Mesenchymal stem cell (in vitro differentiated cells and primary cell): Measurements from ENCODE around the gene RFFL.

Experiments used
- DNase-seq: peaks from one replicate; pipeline ENCODE4 v3.0.0-alpha.2; 2013
- H2AFZ ChIP-seq: one replicate; pipeline ENCODE4 v1.6.1; 2013; ENCODE audit warnings: low read depth, mild to moderate bottlenecking, control low read depth, inconsistent platforms, low read length, moderate library complexity
- H2AK5ac ChIP-seq: 2 replicates; pipeline ENCODE4 v1.6.1; 2013; ENCODE audit warnings: low read length, moderate library complexity, mild to moderate bottlenecking, inconsistent platforms; ENCODE audit not compliant: severe bottlenecking
- H2BK120ac ChIP-seq: one replicate; pipeline ENCODE4 v1.6.1; 2013; ENCODE audit warnings: low read depth, mild to moderate bottlenecking, inconsistent platforms, low read length, moderate library complexity
- H2BK12ac ChIP-seq, 2 experiments: one replicate each; pipeline ENCODE4 v1.6.1; 2013; ENCODE audit warnings: inconsistent platforms in 2 of 2, low read length in 2 of 2, mild to moderate bottlenecking in 2 of 2, moderate library complexity in 2 of 2, control low read depth in 1 of 2
- H2BK15ac ChIP-seq: one replicate; pipeline ENCODE4 v1.6.1; 2013; ENCODE audit warnings: mild to moderate bottlenecking, low read depth, inconsistent platforms; ENCODE audit not compliant: poor library complexity, severe bottlenecking
- H2BK5ac ChIP-seq: 2 replicates; pipeline ENCODE4 v1.6.1; 2013; ENCODE audit warnings: low read depth, mild to moderate bottlenecking, low read length, control low read depth, inconsistent platforms; ENCODE audit not compliant: poor library complexity, severe bottlenecking
- H3K14ac ChIP-seq, 2 experiments: one replicate each; pipeline ENCODE4 v1.6.1; 2013; ENCODE audit warnings: inconsistent platforms in 2 of 2, low read length in 2 of 2, control low read depth in 1 of 2, mild to moderate bottlenecking in 1 of 2, moderate library complexity in 1 of 2
- H3K18ac ChIP-seq, 2 experiments: one replicate each; pipeline ENCODE4 v1.6.1; 2013; ENCODE audit warnings: inconsistent platforms in 2 of 2, low read length in 2 of 2, control low read depth in 1 of 2, low read depth in 1 of 2, mild to moderate bottlenecking in 1 of 2
- H3K23ac ChIP-seq, 2 experiments: one replicate each; pipeline ENCODE4 v1.6.1; 2013; ENCODE audit warnings: inconsistent platforms in 2 of 2, low read length in 2 of 2, mild to moderate bottlenecking in 2 of 2, moderate library complexity in 2 of 2, control low read depth in 1 of 2
- H3K27ac ChIP-seq: 2 replicates; pipeline ENCODE4 v1.5.1; 2013; ENCODE audit warnings: mild to moderate bottlenecking, moderate library complexity, low read length, control low read depth, inconsistent platforms; ENCODE audit not compliant: poor library complexity, severe bottlenecking
- H3K27me3 ChIP-seq, 2 experiments: 2 replicates each; pipeline versions ENCODE4 v1.6.1 to v1.7.0; 2013; ENCODE audit warnings: low read length in 2 of 2, mild to moderate bottlenecking in 2 of 2, moderate library complexity in 2 of 2, control low read depth in 1 of 2, inconsistent platforms in 1 of 2; ENCODE audit not compliant: control insufficient read depth in 1 of 2, insufficient read depth in 1 of 2
- H3K36me3 ChIP-seq, 2 experiments: 2 replicates each; pipeline versions ENCODE4 v1.6.1 to v1.7.0; 2013; ENCODE audit warnings: low read length in 2 of 2, control low read depth in 1 of 2, inconsistent platforms in 1 of 2, low read depth in 1 of 2, mild to moderate bottlenecking in 1 of 2; ENCODE audit not compliant: insufficient read depth in 2 of 2, control insufficient read depth in 1 of 2
- H3K4ac ChIP-seq, 2 experiments: one replicate each; pipeline ENCODE4 v1.6.1; 2013; ENCODE audit warnings: inconsistent platforms in 2 of 2, low read length in 2 of 2, mild to moderate bottlenecking in 2 of 2, moderate library complexity in 2 of 2, control low read depth in 1 of 2, low read depth in 1 of 2
- H3K4me1 ChIP-seq: 2 replicates; pipeline ENCODE4 v1.6.1; 2013; ENCODE audit warnings: low read depth, low read length, control low read depth; ENCODE audit not compliant: control insufficient read depth, insufficient read depth
- H3K4me2 ChIP-seq: 2 replicates; pipeline ENCODE4 v1.6.1; 2013; ENCODE audit warnings: low read length, mild to moderate bottlenecking, inconsistent platforms; ENCODE audit not compliant: poor library complexity, severe bottlenecking
- H3K4me3 ChIP-seq, 2 experiments: 2 replicates each; pipeline versions ENCODE4 v1.5.1 to v1.7.0; 2013; ENCODE audit warnings: low read length in 2 of 2, mild to moderate bottlenecking in 2 of 2, control low read depth in 1 of 2, low read depth in 1 of 2; ENCODE audit not compliant: insufficient read depth in 1 of 2
- H3K79me1 ChIP-seq: replicated peaks from 2 replicates; pipeline ENCODE4 v1.6.1; 2013; ENCODE audit warnings: mild to moderate bottlenecking, control low read depth, low read length, inconsistent platforms; ENCODE audit not compliant: poor library complexity, severe bottlenecking
- H3K9ac ChIP-seq: 2 replicates; pipeline ENCODE4 v1.7.0; 2013; ENCODE audit warnings: mild to moderate bottlenecking, low read length, moderate library complexity
- H3K9me3 ChIP-seq: 2 replicates; pipeline ENCODE4 v1.7.0; 2013; ENCODE audit warnings: mild to moderate bottlenecking, low read length; ENCODE audit not compliant: control insufficient read depth
- H4K8ac ChIP-seq: one replicate; pipeline ENCODE4 v1.6.1; 2013; ENCODE audit warnings: inconsistent platforms, mild to moderate bottlenecking, low read length, moderate library complexity
- H4K91ac ChIP-seq: one replicate; pipeline ENCODE4 v1.6.1; 2013; ENCODE audit warnings: mild to moderate bottlenecking, low read length, inconsistent platforms
- WGBS: methylation state at CpG from one replicate; pipeline ENCODE4 v1.1.7; 2013; ENCODE audit warnings: mixed read lengths; 5-methylcytosine and 5-hydroxymethylcytosine counted together

Gene RFFL

GRCh38 chr17:35086931-35087573 lies 23.5 kb upstream of the RFFL start:
- H3K9ac ChIP-seq, result no peak overlapping the region
- H3K4me2 ChIP-seq, result peak overlapping the region; percentile 48
- H3K18ac ChIP-seq, result no peak overlapping the region
- no peaks in the 10 kb centered on the region for H3K36me3 ChIP-seq
- no peak overlapping the region for H3K4ac ChIP-seq
- H2AK5ac ChIP-seq, result peak overlapping the region; percentile 18
- H2BK120ac ChIP-seq, result no peak overlapping the region
- peaks cover 1% of the 10 kb centered on the region for H3K79me1 ChIP-seq
- H3K4me3 ChIP-seq, result no peak overlapping the region
- no peak overlapping the region for H2BK15ac ChIP-seq
- H2BK5ac ChIP-seq, result no peak overlapping the region
- 91% methylated on average over 7 of the region's 8 CpGs for WGBS
- no peak overlapping the region for H2BK12ac ChIP-seq
- H3K4me1 ChIP-seq, result peaks cover 20% of the 10 kb centered on the region
- no peak overlapping the region for H3K14ac ChIP-seq
- H3K23ac ChIP-seq, result no peak overlapping the region
- no peak overlapping the region for H4K91ac ChIP-seq
- H4K8ac ChIP-seq, result no peak overlapping the region
- no peaks in the 10 kb centered on the region for H3K9me3 ChIP-seq
- H3K27ac ChIP-seq, result peak overlapping the region; percentile 4
- no peaks in the 10 kb centered on the region for H3K27me3 ChIP-seq
- DNase-seq, result no peak
- H2AFZ ChIP-seq, result no peak overlapping the region

- Histone ChIP-seq H2AK5ac (no peak overlapping the region), H3K4me1 (peaks cover 20% of the 10 kb centered on the region), H3K4ac (no peak overlapping the region), H2BK120ac (no peak overlapping the region), H2BK5ac (no peak overlapping the region), H2BK15ac (no peak overlapping the region), H3K4me3 (no peak overlapping the region), H2AFZ (no peak overlapping the region), H3K79me1 (peaks cover 1% of the 10 kb centered on the region), H3K27ac (no peak overlapping the region), H4K8ac (no peak overlapping the region), H3K27me3 (no peaks in the 10 kb centered on the region), H3K36me3 (no peaks in the 10 kb centered on the region), H3K18ac (no peak overlapping the region), H2BK12ac (no peak overlapping the region), H3K23ac (no peak overlapping the region), H3K4me2 (no peak overlapping the region), H3K9me3 (no peaks in the 10 kb centered on the region), H4K91ac (no peak overlapping the region), H3K9ac (no peak overlapping the region), H3K14ac (no peak overlapping the region)
- no peak for DNase-seq
- 98% methylated on average over 8 of the region's 8 CpGs for WGBS
These were observed 22.7 kb upstream of the RFFL start for GRCh38 chr17:35086164-35086563.

GRCh38 chr17:35084987-35085386 lies 21.5 kb upstream of the RFFL start:
- Histone ChIP-seq H2AFZ (no peak overlapping the region), H2AK5ac (no peak overlapping the region), H3K14ac (no peak overlapping the region), H2BK120ac (no peak overlapping the region), H3K79me1 (peaks cover 1% of the 10 kb centered on the region), H2BK15ac (no peak overlapping the region), H2BK12ac (no peak overlapping the region), H3K4ac (no peak overlapping the region), H3K27ac (peak overlapping the region; percentile 22), H3K9ac (no peak overlapping the region), H4K91ac (no peak overlapping the region), H3K18ac (no peak overlapping the region), H3K4me3 (no peak overlapping the region), H3K4me1 (peaks cover 20% of the 10 kb centered on the region), H3K23ac (no peak overlapping the region), H3K36me3 (no peaks in the 10 kb centered on the region), H3K4me2 (no peak overlapping the region), H2BK5ac (no peak overlapping the region), H4K8ac (no peak overlapping the region), H3K27me3 (no peaks in the 10 kb centered on the region), H3K9me3 (no peaks in the 10 kb centered on the region)
- WGBS, result 6% methylated on average over 2 of the region's 2 CpGs
- DNase-seq, result no peak

- Histone ChIP-seq H3K4me3 (no peak overlapping the region), H3K27me3 (no peaks in the 10 kb centered on the region), H3K9me3 (no peaks in the 10 kb centered on the region), H3K4ac (no peak overlapping the region), H2BK12ac (no peak overlapping the region), H3K79me1 (no peaks in the 10 kb centered on the region), H2BK120ac (no peak overlapping the region), H3K9ac (no peak overlapping the region), H2BK15ac (no peak overlapping the region), H4K8ac (no peak overlapping the region), H2AFZ (no peak overlapping the region), H3K4me2 (no peak overlapping the region), H3K36me3 (no peaks in the 10 kb centered on the region), H3K23ac (no peak overlapping the region), H3K4me1 (peaks cover 15% of the 10 kb centered on the region), H3K14ac (no peak overlapping the region), H2BK5ac (no peak overlapping the region), H3K27ac (peak overlapping the region; percentile 57), H2AK5ac (no peak overlapping the region), H4K91ac (no peak overlapping the region), H3K18ac (no peak overlapping the region)
- 58% methylated on average over 1 of the region's 2 CpGs for WGBS
- no peak for DNase-seq
These were observed 19.6 kb upstream of the RFFL start for GRCh38 chr17:35083071-35083470.
